ENCODE results near the gene GAP43.

GAP43 gene

GRCh38 chr3:115768661-115769060 lies 145.4 kb downstream of the GAP43 start:
- no peak for DNase-seq

All from hematopoietic multipotent progenitor cell treated with erythropoietin and hydrocortisone succinate and interleukin-3 and kit ligand, for 6 days (in vitro differentiated cells).